Osteoblast (primary cell): Measurements from ENCODE around the gene SZRD1. TPM values are rescaled to one million over a fixed set of nuclear protein-coding genes. Genes with fewer than 3 reads are reported as not detected.

ENCODE experiments used
- DNase-seq: peaks from one replicate; pipeline ENCODE4 v3.0.0; 2011; ENCODE audit warnings: low spot score, mixed read lengths; ENCODE audit not compliant: insufficient read length; ENCODE audit errors: missing footprints
- H2AFZ ChIP-seq: 2 replicates; pipeline ENCODE4 v1.6.0; 2011; ENCODE audit warnings: mild to moderate bottlenecking, low read length
- H3K27ac ChIP-seq: 2 replicates; pipeline ENCODE4 v1.5.1; 2011; ENCODE audit warnings: mild to moderate bottlenecking, low read depth, low read length, moderate library complexity
- H3K27me3 ChIP-seq: 2 replicates; pipeline ENCODE4 v1.6.0; 2012; ENCODE audit warnings: mild to moderate bottlenecking, control low read depth, inconsistent platforms, low read length, moderate library complexity; ENCODE audit not compliant: insufficient read depth
- H3K36me3 ChIP-seq: 2 replicates; pipeline ENCODE4 v1.5.1; 2011; ENCODE audit warnings: mild to moderate bottlenecking, low read length, control low read depth, moderate library complexity; ENCODE audit not compliant: insufficient read depth
- H3K4me1 ChIP-seq: 2 replicates; pipeline ENCODE4 v1.5.1; 2011; ENCODE audit warnings: mild to moderate bottlenecking, low read length, control low read depth, moderate library complexity; ENCODE audit not compliant: insufficient read depth
- H3K4me2 ChIP-seq: 2 replicates; pipeline ENCODE4 v1.6.0; 2011; ENCODE audit warnings: mild to moderate bottlenecking, low read length; ENCODE audit not compliant: insufficient read depth
- H3K4me3 ChIP-seq: fragments of 200-600 bp; sonication (generic); 3 replicates; pipeline ENCODE4 v1.5.1; 2012; ENCODE audit warnings: mild to moderate bottlenecking, low read length, inconsistent platforms; ENCODE audit not compliant: insufficient read depth
- H3K79me2 ChIP-seq: 2 replicates; pipeline ENCODE4 v1.6.0; 2012; ENCODE audit warnings: mild to moderate bottlenecking, low read length, control low read depth, inconsistent platforms; ENCODE audit not compliant: insufficient read depth
- H3K9me3 ChIP-seq: 2 replicates; pipeline ENCODE4 v1.5.1; 2011; ENCODE audit warnings: low read depth, low read length, control low read depth
- H4K20me1 ChIP-seq: 2 replicates; pipeline ENCODE4 v1.6.0; 2012; ENCODE audit warnings: mild to moderate bottlenecking, low read length, control low read depth; ENCODE audit not compliant: insufficient read depth
- total RNA-seq: library from RNA; depleted of rRNA; stranded (reverse); fragments of >200 nt; gene quantifications from 2 replicates; pipeline ENCODE4 v1.2.3, GENCODE V29; 2012
- TF ChIP-seq, protein P1 (sequence below): IDR thresholded peaks from 2 replicates; pipeline ENCODE4 v1.5.1; 2011; ENCODE audit warnings: mild to moderate bottlenecking, low read depth, low read length, moderate library complexity; ENCODE audit errors: extremely low read depth

Gene SZRD1
- total RNA-seq, 1 donor = 66.2 TPM

DNA sequence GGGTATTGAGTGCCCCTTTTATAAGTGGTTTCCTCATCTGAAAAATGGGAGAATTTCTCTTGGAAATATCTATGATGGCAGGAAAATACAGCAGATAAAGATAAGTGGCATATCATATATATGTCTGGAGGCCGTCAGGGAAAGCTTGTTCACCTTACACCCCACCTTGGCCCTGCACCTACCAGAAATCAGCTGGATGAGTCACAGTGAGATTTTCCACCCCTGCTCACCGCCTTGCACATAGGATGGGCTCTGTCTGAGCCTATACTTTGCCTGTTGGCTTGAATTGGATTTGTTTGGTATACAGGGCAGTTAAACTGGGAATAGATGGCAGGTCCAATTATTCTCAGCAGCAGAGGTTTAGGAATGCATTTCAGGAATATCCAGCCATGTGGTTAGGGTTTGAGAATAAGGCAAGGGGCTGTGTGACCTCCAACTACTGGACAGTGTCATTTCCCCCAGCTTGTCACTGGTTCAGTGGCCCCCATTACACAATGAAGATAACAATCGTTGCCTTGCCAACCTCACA lies 70.0 kb downstream of the SZRD1 start, which contains the start of gene SPATA21:
Gene SPATA21 (minus strand): TSS at position 479 of the 529 bp plus-strand sequence. CDS start 6,053 bp downstream, outside the sequence.
- no peak for DNase-seq
- H3K27me3 ChIP-seq = peaks cover 2% of the 10 kb centered on the region
- no peaks in the 10 kb centered on the region for H3K9me3 ChIP-seq
- H3K27ac ChIP-seq = no peak within 1 kb of the TSS
- H3K79me2 ChIP-seq = peaks cover 15% of the 10 kb centered on the region
- TF ChIP-seq, protein P1, sequence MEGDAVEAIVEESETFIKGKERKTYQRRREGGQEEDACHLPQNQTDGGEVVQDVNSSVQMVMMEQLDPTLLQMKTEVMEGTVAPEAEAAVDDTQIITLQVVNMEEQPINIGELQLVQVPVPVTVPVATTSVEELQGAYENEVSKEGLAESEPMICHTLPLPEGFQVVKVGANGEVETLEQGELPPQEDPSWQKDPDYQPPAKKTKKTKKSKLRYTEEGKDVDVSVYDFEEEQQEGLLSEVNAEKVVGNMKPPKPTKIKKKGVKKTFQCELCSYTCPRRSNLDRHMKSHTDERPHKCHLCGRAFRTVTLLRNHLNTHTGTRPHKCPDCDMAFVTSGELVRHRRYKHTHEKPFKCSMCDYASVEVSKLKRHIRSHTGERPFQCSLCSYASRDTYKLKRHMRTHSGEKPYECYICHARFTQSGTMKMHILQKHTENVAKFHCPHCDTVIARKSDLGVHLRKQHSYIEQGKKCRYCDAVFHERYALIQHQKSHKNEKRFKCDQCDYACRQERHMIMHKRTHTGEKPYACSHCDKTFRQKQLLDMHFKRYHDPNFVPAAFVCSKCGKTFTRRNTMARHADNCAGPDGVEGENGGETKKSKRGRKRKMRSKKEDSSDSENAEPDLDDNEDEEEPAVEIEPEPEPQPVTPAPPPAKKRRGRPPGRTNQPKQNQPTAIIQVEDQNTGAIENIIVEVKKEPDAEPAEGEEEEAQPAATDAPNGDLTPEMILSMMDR = no peak
- H4K20me1 ChIP-seq = no peaks in the 10 kb centered on the region
- H3K4me3 ChIP-seq = no peak within 1 kb of the TSS
- H2AFZ ChIP-seq = no peak within 1 kb of the TSS
- no peak within 1 kb of the TSS for H3K4me2 ChIP-seq
- H3K36me3 ChIP-seq = peaks cover 2% of the 10 kb centered on the region
- H3K4me1 ChIP-seq = peaks cover 8% of the 10 kb centered on the region

DNA sequence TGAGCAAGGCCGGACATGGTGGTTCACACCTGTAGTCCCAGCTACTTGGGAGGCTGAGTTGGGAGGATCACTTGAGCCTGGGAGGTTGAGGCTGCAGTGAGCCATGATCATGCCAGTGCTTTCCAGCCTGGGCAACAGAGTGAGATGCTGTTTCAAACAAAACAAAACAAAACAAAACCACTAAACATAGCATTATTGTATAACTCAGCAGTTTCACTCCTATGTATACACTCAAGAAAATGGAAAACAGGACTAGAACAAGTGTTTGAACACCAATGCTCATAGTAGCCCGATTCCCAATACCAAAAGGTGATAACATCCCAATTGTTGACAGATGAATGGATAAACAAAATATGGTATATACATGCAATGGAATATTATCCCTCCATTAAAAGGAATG lies 71.5 kb downstream of the SZRD1 start:
- peaks cover 30% of the 10 kb centered on the region for H3K79me2 ChIP-seq
- TF ChIP-seq, protein P1 = no peak
- H3K4me1 ChIP-seq = peaks cover 8% of the 10 kb centered on the region
- no peak overlapping the region for H3K27ac ChIP-seq
- H3K36me3 ChIP-seq = peaks cover 12% of the 10 kb centered on the region
- no peak for DNase-seq
- no peak overlapping the region for H3K4me3 ChIP-seq
- H3K4me2 ChIP-seq = no peak overlapping the region
- H2AFZ ChIP-seq = no peak overlapping the region
- H3K9me3 ChIP-seq = no peaks in the 10 kb centered on the region
- peaks cover 13% of the 10 kb centered on the region for H4K20me1 ChIP-seq
- peaks cover 2% of the 10 kb centered on the region for H3K27me3 ChIP-seq

DNA sequence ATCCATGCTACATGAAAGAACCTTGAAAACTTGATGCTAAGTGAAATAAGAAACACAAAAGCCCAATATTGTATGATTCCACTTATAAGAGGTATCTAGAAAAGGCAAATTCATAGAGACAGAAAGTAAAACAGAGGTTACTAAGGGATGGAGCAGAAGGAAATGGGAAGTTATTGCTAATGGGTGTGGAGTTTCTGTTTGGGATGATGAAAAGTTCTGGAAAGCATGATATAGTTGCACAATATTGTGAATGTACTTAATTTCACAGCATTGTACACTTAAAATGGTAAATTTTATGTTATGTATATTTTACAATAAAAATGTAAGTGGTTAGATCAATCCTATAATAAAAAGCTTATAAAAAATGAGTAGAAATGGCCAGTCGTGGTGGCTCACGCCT lies 71.9 kb downstream of the SZRD1 start:
- Histone ChIP-seq H3K27ac (no peak overlapping the region), H3K4me3 (no peak overlapping the region), H3K4me2 (no peak overlapping the region), H3K27me3 (no peaks in the 10 kb centered on the region), H2AFZ (no peak overlapping the region), H3K9me3 (no peaks in the 10 kb centered on the region), H3K79me2 (peaks cover 35% of the 10 kb centered on the region), H4K20me1 (peaks cover 15% of the 10 kb centered on the region), H3K4me1 (peaks cover 8% of the 10 kb centered on the region), H3K36me3 (peaks cover 16% of the 10 kb centered on the region)
- DNase-seq = no peak
- TF ChIP-seq, protein P1 = no peak

DNA sequence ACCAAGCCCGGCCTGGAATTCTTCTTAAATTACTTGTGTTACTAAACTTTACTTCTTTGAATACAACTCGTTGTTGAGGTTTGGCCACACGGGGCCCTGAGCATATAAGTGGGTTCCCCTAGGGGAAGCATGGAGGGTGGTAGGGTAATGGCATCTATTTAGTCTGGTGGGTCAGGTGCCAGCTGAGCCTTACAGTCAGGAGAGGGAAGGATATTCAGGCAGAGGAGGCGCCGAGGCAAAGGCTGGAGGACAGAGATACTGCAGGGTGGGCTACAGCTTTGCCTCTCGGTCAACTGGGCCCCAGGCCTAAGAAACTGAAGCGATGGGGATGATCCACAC lies 73.1 kb downstream of the SZRD1 start:
- peak overlapping the region; percentile 98 for H2AFZ ChIP-seq
- H3K4me3 ChIP-seq = peak overlapping the region; percentile 100
- peaks cover 27% of the 10 kb centered on the region for H3K36me3 ChIP-seq
- TF ChIP-seq, protein P1 = no peak
- H3K9me3 ChIP-seq = no peaks in the 10 kb centered on the region
- DNase-seq = peak; percentile 86
- H4K20me1 ChIP-seq = peaks cover 17% of the 10 kb centered on the region
- peak overlapping the region; percentile 88 for H3K4me2 ChIP-seq
- H3K79me2 ChIP-seq = peaks cover 44% of the 10 kb centered on the region
- no peaks in the 10 kb centered on the region for H3K27me3 ChIP-seq
- no peak overlapping the region for H3K27ac ChIP-seq
- H3K4me1 ChIP-seq = peaks cover 8% of the 10 kb centered on the region
